ENCODE results near the gene SLFN14. TPM values are rescaled to one million over a fixed set of nuclear protein-coding genes. Genes with fewer than 3 reads are reported as not detected.
"Not testable (repeated sequence)": the region's sequence is repeated elsewhere in the genome, so short reads cannot be mapped to it uniquely, and the experiment has no call there.

The SLFN14 gene
- total RNA-seq, 4 donors from 2014 or later = not detected

- DNase-seq = peak in 2 of 3 donors; percentile 73 to 81
These were observed 19.8 kb downstream of the SLFN14 start for GRCh38 chr17:35540589-35541404.

DNA sequence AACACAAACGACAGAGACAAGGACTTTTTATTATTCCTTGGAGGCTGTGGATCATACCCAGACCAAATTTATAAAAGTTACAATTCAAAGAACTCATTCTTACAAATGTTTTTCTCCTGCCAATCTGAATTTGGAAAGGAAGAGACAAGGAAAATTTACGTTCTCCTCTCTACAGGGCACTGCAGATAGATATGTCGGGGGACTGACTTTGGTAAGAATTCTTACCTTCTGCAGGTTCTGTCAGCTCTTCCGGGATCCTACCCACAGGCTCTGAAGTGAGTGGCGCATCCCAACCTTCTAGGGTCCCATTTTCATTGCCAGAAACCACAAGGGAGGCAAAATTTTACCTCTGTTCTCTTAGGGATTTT is 21.0 kb downstream of the SLFN14 start:
- no peaks in the 10 kb centered on the region for H3K27me3 ChIP-seq
- DNase-seq = no peak
- no peak for TF ChIP-seq POLR2A (IDR thresholded peaks at IDR 0.05)
- no peak for TF ChIP-seq CTCF (IDR thresholded peaks at IDR 0.05)
- H3K4me1 ChIP-seq = peaks cover 0 to 7% (median 3%) of the 10 kb centered on the region in 4 donors
- no peaks in the 10 kb centered on the region for H3K9me3 ChIP-seq
- peak overlapping the region; percentile 31 to 81 (median 72) for H3K27ac ChIP-seq
- no peak overlapping the region for H3K4me3 ChIP-seq
- no peaks in the 10 kb centered on the region for H3K36me3 ChIP-seq

More at GRCh38 chr17:35540589-35541404, 19.8 kb downstream of the SLFN14 start:
- H3K4me3 ChIP-seq = peak overlapping the region; percentile 33 to 44 (median 34)
- no peak for TF ChIP-seq POLR2A (IDR thresholded peaks at IDR 0.05)
- TF ChIP-seq CTCF (IDR thresholded peaks at IDR 0.05) = no peak
- H3K27me3 ChIP-seq = no peaks in the 10 kb centered on the region
- H3K9me3 ChIP-seq = no peaks in the 10 kb centered on the region
- no peaks in the 10 kb centered on the region for H3K36me3 ChIP-seq
- H3K27ac ChIP-seq = peak overlapping the region; percentile 65 to 81 (median 72)
- H3K4me1 ChIP-seq = peaks cover 0 to 7% (median 3%) of the 10 kb centered on the region in 4 donors

GRCh38 chr17:35537601-35538141 is 22.9 kb downstream of the SLFN14 start, which contains the start of gene SLFN12L:
TSS of gene SLFN12L (minus strand) at chr17:35537678. CDS start at chr17:35522364, 15,314 bp downstream.
- Histone ChIP-seq H3K27me3 (no peaks in the 10 kb centered on the region), H3K36me3 (no peaks in the 10 kb centered on the region), H3K27ac (peak within 1 kb of the TSS; percentile 61 to 81 (median 71)), H3K4me1 (peaks cover 0 to 7% (median 3%) of the 10 kb centered on the region in 4 donors), H3K4me3 (peak within 1 kb of the TSS; percentile 7 to 31 (median 16)), H3K9me3 (no peaks in the 10 kb centered on the region)
- DNase-seq = no peak
- TF ChIP-seq POLR2A (IDR thresholded peaks at IDR 0.05) (no peak), CTCF (IDR thresholded peaks at IDR 0.05) (no peak)

- no peak for TF ChIP-seq POLR2A (IDR thresholded peaks at IDR 0.05)
- no peak for TF ChIP-seq CTCF (IDR thresholded peaks at IDR 0.05)
- Histone ChIP-seq H3K27ac (peak overlapping the region; percentile 61 to 81 (median 71)), H3K9me3 (no peaks in the 10 kb centered on the region), H3K4me1 (peaks cover 0 to 7% (median 2%) of the 10 kb centered on the region in 4 donors), H3K27me3 (no peaks in the 10 kb centered on the region), H3K36me3 (no peaks in the 10 kb centered on the region), H3K4me3 (peak overlapping the region; percentile 7 to 31 (median 16))
- DNase-seq = no peak
These were observed 23.9 kb downstream of the SLFN14 start for GRCh38 chr17:35536664-35537171.

DNA sequence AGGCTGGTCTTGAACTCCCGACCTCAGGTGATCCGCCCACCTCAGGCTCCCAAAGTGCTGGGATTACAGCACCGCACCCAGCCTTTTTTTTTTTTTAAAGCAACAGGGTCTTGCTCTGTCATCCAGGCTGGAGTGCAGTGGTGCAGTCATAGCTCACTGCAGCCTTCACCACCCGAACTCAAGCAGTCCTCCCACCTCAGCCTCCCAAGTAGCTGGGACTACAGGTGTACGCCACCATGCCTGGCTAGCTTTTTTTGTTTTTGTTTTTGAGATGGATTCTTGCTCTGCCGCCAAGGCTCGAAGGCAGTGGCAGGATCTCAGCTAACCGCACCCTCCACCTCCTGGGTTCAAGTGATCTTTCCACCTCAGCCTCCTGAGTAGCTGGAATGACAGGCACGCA is 25.2 kb downstream of the SLFN14 start:
- not testable (repeated sequence) for H3K27me3 ChIP-seq
- H3K4me3 ChIP-seq = peak overlapping the region; percentile 3 to 31 (median 8)

More for the DNA sequence above, 25.2 kb downstream of the SLFN14 start:
- peak overlapping the region; percentile 44 to 81 (median 71) for H3K27ac ChIP-seq
- H3K36me3 ChIP-seq, H3K9me3 ChIP-seq, H3K4me1 ChIP-seq, DNase-seq: not testable (repeated sequence)
